Stimulated activated CD4-positive, alpha-beta T cell treated with anti-CD3 and anti-CD28 coated beads, Interleukin-15, amount 100 ng/mL, for 1 hour (primary cell): ENCODE results near the gene PCBD2.
"Not testable (repeated sequence)": the region's sequence is repeated elsewhere in the genome, so short reads cannot be mapped to it uniquely, and the experiment has no call there.

Experiments used
- DNase-seq, 2 donors: peaks; one replicate each; pipeline ENCODE4 v3.0.0-alpha.2; 2020; ENCODE audit warnings: low read depth in 1 of 2, low spot score in 1 of 2

The PCBD2 gene

GRCh38 chr5:134905246-134905996, 490 bp downstream of the PCBD2 start:
- peak; percentile 26 to 45 for DNase-seq

DNA sequence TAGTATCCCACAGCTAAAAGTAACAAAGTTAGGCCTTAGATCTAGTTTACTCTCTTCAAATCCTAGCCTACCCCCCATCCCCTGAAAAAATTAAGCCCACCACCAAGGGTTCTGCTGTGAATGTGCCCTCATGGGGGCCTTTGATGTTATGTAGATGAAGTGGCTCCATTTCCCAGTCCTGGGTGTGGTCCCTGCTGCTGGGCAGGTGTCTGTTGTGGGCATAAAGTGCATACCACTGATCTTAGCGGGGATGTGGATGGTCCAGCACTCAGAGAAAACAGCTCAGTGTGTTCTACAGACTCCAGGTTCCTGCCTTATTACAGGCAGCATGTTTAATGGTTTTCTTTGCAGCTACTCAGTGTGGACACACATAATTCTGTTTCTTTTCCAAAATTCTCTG, 1.9 kb downstream of the PCBD2 start:
- no peak for DNase-seq

- not testable (repeated sequence) for DNase-seq
Observed at GRCh38 chr5:134910752-134911151, 5.8 kb downstream of the PCBD2 start.

DNA sequence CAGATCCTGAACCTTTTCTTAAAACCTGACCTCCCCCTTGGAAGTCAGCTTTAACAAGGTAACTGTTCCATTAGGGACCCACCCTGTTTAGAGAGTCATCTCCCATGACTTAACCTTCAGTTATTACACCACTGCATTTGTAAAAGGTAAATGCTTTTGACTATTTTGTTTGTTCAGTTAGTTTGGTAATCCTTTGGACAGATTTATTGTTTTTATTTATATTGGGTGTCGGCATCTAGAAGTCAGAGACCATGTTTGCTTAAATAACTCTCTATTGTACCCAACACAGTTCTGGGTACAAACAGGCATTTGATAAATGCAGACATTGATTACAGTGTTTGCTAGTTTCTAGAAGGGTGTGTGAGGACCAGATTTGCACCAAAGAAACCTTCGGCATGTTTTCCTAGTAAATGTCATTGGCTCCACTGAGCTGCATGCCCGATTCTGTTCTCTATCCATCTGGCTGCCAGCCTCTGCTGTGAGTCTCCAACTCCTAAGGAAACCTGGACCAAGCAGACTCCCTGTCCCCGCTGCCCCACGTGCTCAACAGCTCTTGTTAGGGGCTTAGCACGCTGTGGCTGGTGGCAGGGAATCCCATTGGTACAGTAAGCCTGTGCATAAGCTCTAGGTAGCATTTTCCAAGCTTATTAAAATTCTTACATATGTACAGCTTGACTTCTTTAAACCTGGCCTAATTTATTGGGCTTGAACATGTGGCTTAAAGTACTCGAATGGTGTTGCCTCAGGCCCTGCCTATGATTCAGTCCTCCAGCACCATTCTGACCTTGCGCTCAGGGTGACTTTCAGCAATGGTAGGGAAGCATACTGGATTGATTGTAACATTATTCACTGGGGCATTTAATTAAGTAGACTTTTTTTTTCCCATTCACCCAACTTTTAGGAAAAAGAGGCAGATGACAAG, 6.6 kb downstream of the PCBD2 start:
- no peak for DNase-seq

DNA sequence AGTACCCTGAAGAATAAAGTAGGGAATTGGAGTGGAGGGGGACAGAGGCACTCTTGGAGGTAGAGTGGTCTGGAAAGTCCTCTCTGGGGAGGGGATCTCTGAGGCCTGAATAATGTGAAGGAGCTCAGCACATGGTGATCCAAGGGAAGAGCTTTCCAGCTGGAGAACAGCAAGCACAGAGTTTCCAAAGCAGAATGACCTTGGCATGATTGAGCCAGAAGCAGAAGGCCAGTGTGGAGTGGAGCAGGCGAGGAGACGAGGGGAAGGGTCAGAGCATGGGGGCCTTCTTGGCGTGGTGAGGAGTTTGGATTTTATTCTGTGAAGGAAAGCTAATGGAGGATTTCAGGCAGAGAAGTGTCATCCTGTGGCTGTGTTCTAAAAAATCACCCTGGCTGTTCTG, 8.3 kb downstream of the PCBD2 start:
- no peak for DNase-seq

DNA sequence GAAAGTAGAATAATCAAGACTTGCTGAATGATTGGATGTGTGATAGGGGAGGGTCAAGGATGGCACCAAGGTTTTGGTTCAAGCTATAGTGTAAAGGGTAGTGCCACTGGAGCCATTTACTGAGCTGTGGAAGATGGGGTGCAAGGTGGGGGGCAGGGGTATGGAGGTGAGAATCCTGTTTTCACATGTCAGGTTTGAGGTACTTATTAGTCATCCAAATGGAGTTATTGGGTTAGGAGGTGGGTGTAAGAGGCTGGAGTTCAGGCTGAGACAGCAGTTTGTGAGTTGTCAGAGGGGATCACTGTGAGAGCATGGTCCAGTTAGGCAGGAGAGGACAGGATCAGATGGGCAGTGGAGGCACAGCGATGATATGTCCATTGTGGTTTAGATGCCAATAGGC, 8.9 kb downstream of the PCBD2 start:
- no peak for DNase-seq

GRCh38 chr5:134917070-134917815, 12.3 kb downstream of the PCBD2 start:
- no peak for DNase-seq

GRCh38 chr5:134918861-134919260, 13.9 kb downstream of the PCBD2 start:
- no peak for DNase-seq

GRCh38 chr5:134920848-134921575, 16.1 kb downstream of the PCBD2 start:
- no peak for DNase-seq

DNA sequence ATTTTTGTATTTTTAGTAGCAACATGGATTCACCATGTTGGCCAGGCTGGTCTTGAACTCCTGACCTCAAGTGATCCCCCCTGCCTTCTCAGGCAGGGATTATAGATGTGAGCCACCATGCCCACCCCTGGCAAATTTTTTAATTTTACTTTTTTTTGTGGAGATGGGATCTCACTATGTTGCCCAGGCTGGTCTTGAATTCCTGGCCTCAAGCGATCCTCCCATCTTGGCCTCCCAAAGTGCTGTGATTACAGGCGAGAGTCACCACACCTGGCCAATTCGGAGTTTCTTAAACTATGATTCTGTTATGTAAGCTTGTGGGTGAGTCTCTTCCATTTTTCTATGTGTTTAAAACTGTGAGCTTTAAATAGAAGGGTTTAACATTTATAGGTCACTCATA, 27.6 kb downstream of the PCBD2 start:
- no peak for DNase-seq

DNA sequence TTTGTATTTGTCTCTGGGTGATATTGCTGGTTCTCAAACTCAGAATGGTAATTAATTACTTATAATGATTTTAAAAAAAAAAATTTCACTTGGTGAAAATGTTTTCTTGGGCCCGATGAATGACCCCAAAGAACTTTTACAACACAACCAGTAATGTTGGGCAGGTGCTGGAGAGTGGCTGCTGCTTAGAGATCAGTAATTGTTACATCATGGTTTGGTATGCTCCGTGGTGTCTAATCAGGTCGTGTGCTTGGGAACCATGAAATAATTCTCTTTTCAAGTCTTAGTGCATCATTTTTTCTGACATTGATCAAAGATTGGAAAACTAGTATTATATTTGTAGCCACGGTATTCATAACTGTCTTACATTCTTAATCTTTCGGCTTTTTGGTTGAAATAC, 29.3 kb downstream of the PCBD2 start:
- DNase-seq: no peak

GRCh38 chr5:134935711-134936602, 31.0 kb downstream of the PCBD2 start:
- DNase-seq: no peak

- DNase-seq: no peak
Observed at GRCh38 chr5:134937526-134937925, 32.6 kb downstream of the PCBD2 start.

GRCh38 chr5:134938030-134938429, 33.1 kb downstream of the PCBD2 start:
- DNase-seq: no peak

DNA sequence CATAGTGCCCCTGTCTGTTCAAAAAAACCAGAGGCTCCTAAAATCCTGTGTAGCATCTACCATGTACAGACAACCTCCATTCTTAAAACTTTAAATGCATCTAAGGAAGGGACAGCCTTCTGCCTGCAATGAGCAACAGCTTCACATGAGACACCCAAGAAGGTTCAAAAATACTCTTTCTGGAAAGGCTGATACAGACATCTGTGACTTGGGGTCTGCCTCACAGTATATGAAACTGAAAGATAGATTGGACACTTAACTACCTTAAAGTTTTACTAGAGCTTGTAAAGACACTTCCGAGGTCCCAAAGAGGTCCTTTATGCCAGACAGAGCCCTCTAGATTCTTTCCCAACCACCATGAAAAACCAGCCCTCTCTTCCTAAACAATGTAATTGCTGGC, 34.6 kb downstream of the PCBD2 start:
- DNase-seq: no peak

DNA sequence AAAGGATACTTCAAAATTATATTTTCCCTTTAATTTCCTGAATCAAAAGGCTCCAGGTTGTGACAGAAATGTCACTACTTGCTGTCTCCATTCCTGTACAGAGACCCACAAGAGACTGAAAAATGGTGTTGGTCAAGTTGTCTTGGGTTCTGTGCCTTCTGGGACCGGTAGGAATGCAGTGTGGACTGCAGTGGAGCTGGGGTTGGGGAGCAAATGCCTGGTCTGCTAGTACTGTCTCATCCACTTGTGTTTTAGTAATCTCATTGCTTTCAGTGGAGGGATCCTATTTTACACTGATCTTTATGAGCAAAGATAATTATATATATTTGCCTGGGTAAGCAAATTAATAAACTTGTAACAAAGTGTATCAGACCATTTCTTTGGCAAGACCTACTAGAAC, 38.6 kb downstream of the PCBD2 start:
- DNase-seq: no peak

GRCh38 chr5:134944630-134945029, 39.7 kb downstream of the PCBD2 start:
- DNase-seq: no peak

DNA sequence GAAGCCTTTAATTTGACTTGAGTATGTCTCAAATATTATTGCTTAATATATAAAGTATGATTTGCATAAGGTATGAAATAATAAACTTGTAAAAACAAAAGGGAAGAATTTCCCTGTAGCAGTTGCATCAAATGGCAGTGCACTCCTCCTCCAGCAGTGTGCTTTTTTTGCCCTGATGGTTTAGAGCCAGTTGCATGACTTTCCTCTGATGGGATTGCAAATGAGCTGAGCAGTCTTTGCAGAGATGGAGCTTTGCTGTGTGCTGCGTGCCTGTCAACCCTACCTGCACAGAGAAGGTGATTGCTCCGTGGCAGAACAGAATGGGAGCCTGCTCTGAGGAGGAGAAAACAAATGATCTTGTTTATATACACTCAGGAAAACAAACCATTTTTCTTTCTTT, 40.1 kb downstream of the PCBD2 start:
- no peak for DNase-seq

DNA sequence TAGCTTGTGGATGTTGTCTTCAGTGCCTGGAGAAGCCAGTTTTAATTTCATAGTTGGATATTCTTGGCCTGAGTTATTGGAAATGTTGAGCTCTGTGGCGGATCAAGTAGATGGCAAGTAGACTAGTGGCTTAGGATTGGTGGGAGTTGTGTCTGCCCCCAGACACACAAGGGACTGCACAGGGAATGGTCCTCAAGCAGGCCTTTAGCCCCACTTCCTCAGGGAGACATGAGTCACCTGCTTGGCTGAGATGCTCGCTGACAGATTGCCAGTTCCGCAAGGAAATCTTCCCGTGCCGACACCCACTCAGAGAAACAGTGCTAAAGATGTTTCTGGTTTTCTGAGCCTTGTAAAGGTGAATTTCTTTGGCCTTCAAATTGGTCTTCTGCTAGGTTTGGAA, 44.0 kb downstream of the PCBD2 start:
- no peak for DNase-seq

GRCh38 chr5:134949316-134949715, 44.4 kb downstream of the PCBD2 start:
- no peak for DNase-seq
